Ascending aorta (tissue), 2 donors: ENCODE measurements around the gene TMBIM1. TPM values are rescaled to one million over a fixed set of nuclear protein-coding genes. Genes with fewer than 3 reads are reported as not detected.

Experiments
- DNase-seq, 2 donors: peaks; one replicate each; pipeline ENCODE4 v3.0.0-alpha.2; 2019; ENCODE audit warnings: low spot score in 2 of 2
- H3K27ac ChIP-seq, 2 donors: fragments of 200-600 bp; sonication (generic); one replicate each; pipeline ENCODE4 v1.5.1; 2016 to 2017; ENCODE audit warnings: mild to moderate bottlenecking in 1 of 2
- H3K27me3 ChIP-seq: fragments of 200-600 bp; sonication (generic); one replicate; pipeline ENCODE4 v1.5.1; 2017
- H3K36me3 ChIP-seq, 2 donors: fragments of 200-600 bp; sonication (generic); one replicate each; pipeline ENCODE4 v1.5.1; 2016
- H3K4me1 ChIP-seq, 2 donors: fragments of 200-600 bp; sonication (generic); one replicate each; pipeline ENCODE4 v1.5.1; 2016 to 2017; ENCODE audit warnings: mild to moderate bottlenecking in 1 of 2
- H3K4me3 ChIP-seq, 2 donors: fragments of 200-600 bp; sonication (generic); one replicate each; pipeline ENCODE4 v1.5.1; 2016 to 2017; ENCODE audit warnings: mild to moderate bottlenecking in 1 of 2
- H3K9me3 ChIP-seq, 2 donors: fragments of 200-600 bp; sonication (generic); one replicate each; pipeline ENCODE4 v1.5.1; 2016
- intact Hi-C: fragments of 100-400 bp; cut with DNase I; formaldehyde crosslinking; loops from one replicate; pipeline ENCODE4 v1.15.1; 2023
- total RNA-seq: library from RNA; depleted of rRNA; stranded (reverse); fragments of >200 nt; gene quantifications from one replicate; pipeline ENCODE4 v1.1.0, GENCODE V29; 2016
- TF ChIP-seq, protein P1 (sequence below), 3 experiments: fragments of 200-600 bp in 2 of 3; fragments of 450-650 bp in 1 of 3; sonication (generic) in 2 of 3; IDR thresholded peaks; one replicate each; pipeline ENCODE4 v1.5.1; 2016 to 2019; ENCODE audit warnings: antibody characterized with exemption in 3 of 3, mild to moderate bottlenecking in 1 of 3, moderate library complexity in 1 of 3

TMBIM1 gene
- total RNA-seq, 1 donor from 2014 or later, result 320 TPM

DNA sequence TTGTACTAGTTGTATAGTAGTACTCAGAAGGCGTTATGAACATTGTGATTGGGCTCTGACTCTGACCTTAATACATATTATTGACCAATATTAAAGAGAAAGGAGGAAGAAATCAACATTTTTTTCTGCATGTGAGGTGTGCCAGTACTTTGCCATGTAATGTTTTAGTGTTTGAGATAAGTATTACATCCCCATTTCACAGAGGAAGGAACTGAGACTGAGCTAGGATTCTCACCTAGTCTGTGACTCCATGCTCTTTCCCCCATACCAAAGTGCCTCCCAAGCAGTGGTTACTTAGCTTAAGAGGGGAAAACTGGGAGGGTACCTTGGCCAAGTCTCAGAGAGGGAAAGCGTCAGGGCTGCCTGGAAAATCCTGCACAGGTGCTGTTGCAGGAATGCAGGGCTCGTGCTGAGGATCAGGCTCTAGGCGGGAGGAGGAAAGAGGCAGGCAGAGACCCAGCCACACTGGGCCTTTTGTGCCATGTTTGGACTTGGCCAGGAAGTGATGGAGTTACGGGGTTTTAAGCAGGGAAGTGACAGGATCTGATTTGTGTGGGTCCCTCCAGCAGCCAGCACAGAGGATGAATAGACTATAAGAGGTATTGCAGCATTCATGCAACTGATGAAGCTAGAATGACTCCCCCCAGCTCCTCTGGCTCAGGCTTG lies 20.3 kb downstream of the TMBIM1 start:
- Histone ChIP-seq H3K4me3 (peak overlapping the region in 1 of 2 donors; percentile 85), H3K36me3 (peaks cover 40 to 43% of the 10 kb centered on the region in 2 donors), H3K27ac (peak overlapping the region; percentile 74 to 80), H3K27me3 (no peaks in the 10 kb centered on the region), H3K4me1 (peaks cover 12 to 35% of the 10 kb centered on the region in 2 donors), H3K9me3 (no peaks in the 10 kb centered on the region)
- TF ChIP-seq, protein P1, sequence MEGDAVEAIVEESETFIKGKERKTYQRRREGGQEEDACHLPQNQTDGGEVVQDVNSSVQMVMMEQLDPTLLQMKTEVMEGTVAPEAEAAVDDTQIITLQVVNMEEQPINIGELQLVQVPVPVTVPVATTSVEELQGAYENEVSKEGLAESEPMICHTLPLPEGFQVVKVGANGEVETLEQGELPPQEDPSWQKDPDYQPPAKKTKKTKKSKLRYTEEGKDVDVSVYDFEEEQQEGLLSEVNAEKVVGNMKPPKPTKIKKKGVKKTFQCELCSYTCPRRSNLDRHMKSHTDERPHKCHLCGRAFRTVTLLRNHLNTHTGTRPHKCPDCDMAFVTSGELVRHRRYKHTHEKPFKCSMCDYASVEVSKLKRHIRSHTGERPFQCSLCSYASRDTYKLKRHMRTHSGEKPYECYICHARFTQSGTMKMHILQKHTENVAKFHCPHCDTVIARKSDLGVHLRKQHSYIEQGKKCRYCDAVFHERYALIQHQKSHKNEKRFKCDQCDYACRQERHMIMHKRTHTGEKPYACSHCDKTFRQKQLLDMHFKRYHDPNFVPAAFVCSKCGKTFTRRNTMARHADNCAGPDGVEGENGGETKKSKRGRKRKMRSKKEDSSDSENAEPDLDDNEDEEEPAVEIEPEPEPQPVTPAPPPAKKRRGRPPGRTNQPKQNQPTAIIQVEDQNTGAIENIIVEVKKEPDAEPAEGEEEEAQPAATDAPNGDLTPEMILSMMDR (IDR thresholded peaks at IDR 0.05), result no peak
- intact Hi-C loops, result loop anchor here (1.0 to 5.0 kb wide), 8 partner anchors 10 to 295 kb away; partner anchors contain the start of genes ARPC2, CATIP, CNOT9 and USP37
- no peak for DNase-seq

DNA sequence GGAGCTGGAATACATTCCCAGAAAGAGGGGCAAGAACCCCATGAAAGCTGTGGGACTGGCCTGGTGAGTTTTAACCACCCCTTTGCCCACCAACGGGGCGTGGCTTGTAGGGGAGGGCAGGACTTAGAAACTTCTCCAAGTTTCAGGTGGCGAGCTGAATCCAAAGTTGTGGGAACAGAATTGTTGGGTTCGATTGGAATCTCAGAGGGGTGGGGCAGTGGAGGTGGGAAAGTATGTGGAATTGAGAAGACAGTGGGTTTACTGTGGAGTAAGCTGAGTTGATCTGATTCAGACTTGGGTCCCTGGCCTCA lies 20.9 kb downstream of the TMBIM1 start:
- peak overlapping the region; percentile 58 to 80 for H3K27ac ChIP-seq
- intact Hi-C loops, result loop anchor here (2.0 to 5.0 kb wide), 4 partner anchors 54 to 296 kb away; partner anchors contain the start of genes ARPC2, CNOT9 and USP37
- TF ChIP-seq, protein P1 (IDR thresholded peaks at IDR 0.05), result no peak

DNA sequence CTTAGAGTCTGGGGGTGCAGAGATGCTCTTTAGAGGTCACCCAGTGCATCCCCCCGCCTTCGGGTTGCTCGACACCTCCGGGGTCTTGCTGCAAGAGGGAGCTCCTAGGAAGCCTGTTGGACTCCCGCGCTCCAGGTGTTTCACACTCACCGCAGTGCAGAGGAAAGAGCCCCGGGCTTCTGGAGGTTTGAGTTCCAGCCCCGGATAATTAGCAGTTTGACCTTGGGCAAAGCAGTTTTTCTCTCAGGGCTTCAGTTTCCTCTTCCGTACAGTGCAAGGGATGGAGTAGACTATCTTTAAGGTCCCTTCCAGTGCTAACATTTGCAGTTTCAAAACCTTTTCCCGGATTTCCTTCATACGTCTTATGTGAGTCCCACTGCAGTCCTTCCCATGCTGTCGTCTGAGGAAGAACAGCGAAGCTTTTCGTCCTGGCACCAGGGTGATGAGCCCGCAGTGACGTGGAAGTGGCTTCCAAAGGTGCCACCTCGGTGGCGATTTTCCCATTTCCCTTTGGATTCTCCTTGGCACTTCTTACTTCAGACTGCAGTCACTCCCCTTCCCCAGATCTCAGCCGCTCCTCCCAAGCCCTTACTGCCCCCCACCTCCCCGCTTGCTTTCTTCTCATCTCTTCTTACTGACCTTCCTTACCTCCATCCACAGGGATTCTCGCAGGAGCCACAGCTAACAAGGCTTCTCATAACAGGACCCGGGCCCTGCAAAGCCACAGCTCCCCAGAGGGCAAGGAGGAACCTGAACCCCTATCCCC lies 21.4 kb downstream of the TMBIM1 start:
- intact Hi-C loops, result loop anchor here (1.0 to 5.0 kb wide), 6 partner anchors 54 to 296 kb away; partner anchors contain the start of genes ARPC2, CNOT9 and USP37
- TF ChIP-seq, protein P1 (IDR thresholded peaks at IDR 0.05), result no peak
- Histone ChIP-seq H3K27me3 (no peaks in the 10 kb centered on the region), H3K4me1 (peaks cover 12 to 35% of the 10 kb centered on the region in 2 donors), H3K27ac (peak overlapping the region; percentile 58 to 80), H3K36me3 (peaks cover 40 to 43% of the 10 kb centered on the region in 2 donors), H3K9me3 (no peaks in the 10 kb centered on the region), H3K4me3 (peak overlapping the region; percentile 79 to 85)
- DNase-seq, result peak in 1 of 2 donors; percentile 64

More for the DNA sequence above, 20.9 kb downstream of the TMBIM1 start:
- no peaks in the 10 kb centered on the region for H3K9me3 ChIP-seq
- peak overlapping the region; percentile 79 to 85 for H3K4me3 ChIP-seq
- DNase-seq, result no peak
- H3K27me3 ChIP-seq, result no peaks in the 10 kb centered on the region
- H3K4me1 ChIP-seq, result peaks cover 12 to 35% of the 10 kb centered on the region in 2 donors
- H3K36me3 ChIP-seq, result peaks cover 40 to 43% of the 10 kb centered on the region in 2 donors

DNA sequence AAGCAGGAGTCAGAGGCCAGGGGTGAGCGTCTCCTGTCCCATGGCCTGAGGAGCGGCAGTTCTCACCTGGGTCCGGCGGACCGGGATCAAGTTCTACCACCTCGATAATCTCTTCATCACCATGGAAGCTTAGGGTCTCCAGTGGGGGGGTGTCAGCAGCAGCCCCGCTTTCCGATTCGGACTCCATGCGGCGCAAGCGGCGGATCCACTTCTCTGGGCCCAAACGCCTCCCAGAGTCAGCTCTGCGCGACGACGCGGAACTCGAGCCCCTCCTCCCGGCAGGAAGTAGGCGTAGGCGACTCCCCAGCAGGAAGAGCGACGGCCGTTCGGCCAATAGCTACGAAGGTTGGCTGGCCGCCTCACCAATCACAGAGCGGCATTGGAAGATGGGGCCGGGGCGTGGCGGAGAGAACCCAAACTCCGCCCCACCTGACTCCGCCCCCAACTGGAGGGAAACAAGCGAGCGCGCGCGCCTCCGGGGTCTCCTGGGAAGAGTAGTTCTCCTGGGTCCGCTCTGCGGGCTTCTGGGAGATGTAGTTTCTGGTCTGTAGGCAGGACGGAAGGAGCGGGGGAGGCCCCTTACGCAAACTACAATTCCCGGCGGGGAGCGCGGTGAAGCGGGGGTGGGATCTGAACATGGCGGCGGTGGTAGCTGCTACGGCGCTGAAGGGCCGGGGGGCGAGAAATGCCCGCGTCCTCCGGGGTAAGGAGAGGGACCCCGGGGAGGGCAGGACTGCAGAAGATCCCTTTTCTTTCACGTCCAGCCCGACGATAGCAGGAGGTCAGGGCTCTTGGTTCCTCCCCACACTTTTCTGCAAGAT lies 22.2 kb downstream of the TMBIM1 start, which contains the start of the genes AAMP and PNKD:
AAMP (minus strand) TSS at position 238 of the 821 bp plus-strand sequence; CDS start at position 187, 51 bp downstream.
PNKD (plus strand) TSS at position 620 of the 821 bp plus-strand sequence; CDS start at position 637, 17 bp downstream.
- TF ChIP-seq, protein P1 (IDR thresholded peaks at IDR 0.05), result peak in 1 of 3 experiments; percentile 44
- DNase-seq, result peak; percentile 99 to 100
- Histone ChIP-seq H3K27ac (peak within 1 kb of the TSS; percentile 73 to 80), H3K27me3 (no peaks in the 10 kb centered on the region), H3K9me3 (no peaks in the 10 kb centered on the region), H3K4me1 (peaks cover 12 to 35% of the 10 kb centered on the region in 2 donors), H3K4me3 (peak within 1 kb of the TSS; percentile 79 to 85), H3K36me3 (peaks cover 40 to 43% of the 10 kb centered on the region in 2 donors)
- intact Hi-C loops, result loop anchor here (1.0 to 5.0 kb wide), 6 partner anchors 53 to 297 kb away; partner anchors contain the start of genes ARPC2, CNOT9 and USP37

DNA sequence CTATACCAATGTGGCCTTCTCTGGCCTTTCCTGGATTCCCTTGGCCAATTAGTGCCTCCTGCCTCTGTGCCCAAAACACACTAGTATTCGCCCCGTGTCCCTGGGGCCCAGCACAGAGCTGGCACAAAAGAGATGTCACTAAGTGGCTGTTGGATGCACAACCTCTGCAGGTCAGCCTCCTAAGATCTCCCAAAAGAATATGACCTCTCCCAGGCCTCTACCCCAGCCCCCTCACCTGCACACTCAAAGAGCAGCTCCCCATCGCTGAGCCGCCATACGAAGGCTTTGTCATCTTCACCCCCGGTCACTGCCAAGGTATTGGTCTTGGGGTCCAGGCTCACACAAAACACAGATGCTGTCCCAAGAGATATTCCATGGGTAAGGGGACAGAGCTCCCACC lies 25.0 kb downstream of the TMBIM1 start:
- TF ChIP-seq, protein P1 (IDR thresholded peaks at IDR 0.05), result no peak
- intact Hi-C loops, result no loop called here
- no peak for DNase-seq
- no peak overlapping the region for H3K27ac ChIP-seq
- H3K36me3 ChIP-seq, result peaks cover 36 to 37% of the 10 kb centered on the region in 2 donors
- no peaks in the 10 kb centered on the region for H3K9me3 ChIP-seq
- no peaks in the 10 kb centered on the region for H3K27me3 ChIP-seq
- H3K4me1 ChIP-seq, result peaks cover 15 to 35% of the 10 kb centered on the region in 2 donors
- no peak overlapping the region for H3K4me3 ChIP-seq
